GM19025 (cell line): ENCODE results near the gene HSD17B8.

ENCODE experiments used
- ATAC-seq: cut with Tn5 transposase; IDR thresholded peaks from one replicate; pipeline ENCODE4 v1.9.1; 2021; ENCODE audit warnings: mild to moderate bottlenecking, low read depth, moderate library complexity; ENCODE audit not compliant: unreplicated experiment

HSD17B8 gene

GRCh38 chr6:33235221-33235634 is 30.8 kb downstream of the HSD17B8 start:
- no peak for ATAC-seq

- no peak for ATAC-seq
These were observed 31.9 kb downstream of the HSD17B8 start for GRCh38 chr6:33236328-33236727.

GRCh38 chr6:33236852-33237251 is 32.4 kb downstream of the HSD17B8 start:
- ATAC-seq, result no peak

- ATAC-seq, result no peak
These were observed 33.3 kb downstream of the HSD17B8 start for GRCh38 chr6:33237741-33238140.

GRCh38 chr6:33241968-33242367 is 37.5 kb downstream of the HSD17B8 start:
- no peak for ATAC-seq

- no peak for ATAC-seq
These were observed 39.0 kb downstream of the HSD17B8 start for GRCh38 chr6:33243476-33243875.

- ATAC-seq, result no peak
These were observed 43.7 kb downstream of the HSD17B8 start for GRCh38 chr6:33247977-33248642.

GRCh38 chr6:33248643-33248931 is 44.1 kb downstream of the HSD17B8 start:
- no peak for ATAC-seq

- ATAC-seq, result peak; percentile 92
These were observed 44.7 kb downstream of the HSD17B8 start for GRCh38 chr6:33248932-33249731.

- ATAC-seq, result no peak
These were observed 45.5 kb downstream of the HSD17B8 start for GRCh38 chr6:33249732-33250630.

GRCh38 chr6:33250731-33251130 is 46.3 kb downstream of the HSD17B8 start:
- no peak for ATAC-seq

- ATAC-seq, result no peak
These were observed 47.0 kb downstream of the HSD17B8 start for GRCh38 chr6:33251395-33252012.

- no peak for ATAC-seq
These were observed 48.3 kb downstream of the HSD17B8 start for GRCh38 chr6:33252759-33253158.

GRCh38 chr6:33254591-33254990 is 50.1 kb downstream of the HSD17B8 start:
- no peak for ATAC-seq
